ENCODE measurements around the gene HBS1L.

DNA sequence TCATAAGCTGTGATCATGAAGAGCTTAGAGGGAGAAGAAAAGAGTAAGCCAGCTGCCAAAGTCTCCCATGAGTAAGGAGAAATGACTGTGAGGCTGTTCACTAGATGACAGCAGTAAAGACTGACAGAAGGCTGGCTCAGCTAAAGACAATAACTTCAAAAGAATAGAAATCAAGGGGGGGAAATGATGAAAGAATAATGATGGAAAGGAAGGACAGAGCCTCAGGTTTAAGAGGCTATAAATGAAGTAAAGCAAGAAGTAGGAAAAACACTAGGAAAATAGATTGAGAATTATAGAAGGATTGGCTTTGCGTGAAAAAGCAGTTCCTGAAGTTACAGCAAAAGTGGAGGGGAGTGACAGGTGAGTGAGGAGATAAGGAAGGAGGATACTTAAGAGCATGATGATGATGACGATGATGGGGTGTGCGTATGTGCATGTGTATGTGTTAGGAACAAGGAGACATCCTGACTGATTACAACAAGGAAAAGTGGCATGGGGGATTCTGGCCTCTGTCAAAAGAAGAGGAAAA lies 48.2 kb downstream of the HBS1L start:
- no peak for TF ChIP-seq CTCF (IDR thresholded peaks at IDR 0.05; ENCODE audit: low read depth, low read length, poor library complexity, severe bottlenecking)
- TF ChIP-seq EZH2phosphoT487 (IDR thresholded peaks at IDR 0.05; ENCODE audit: borderline replicate concordance, low read length) = no peak
